HCT116 (cell line): ENCODE results near the gene KCNN3. TPM values are rescaled to one million over a fixed set of nuclear protein-coding genes. Genes with fewer than 3 reads are reported as not detected.
A peak's percentile ranks its signal among the peaks of the same experiment; 100 is the strongest.

Source experiments
- ATAC-seq: fragments of 200-7000 bp; cut with Tn5 transposase; 2 replicates; pipeline ENCODE4 v1.9.1; 2020; ENCODE audit warnings: mild to moderate bottlenecking, moderate library complexity
- BruUV-seq: library from RNA; stranded (reverse); fragments of 400-500 nt; replicated peaks from 2 replicates; lab custom pipeline; 2021; lab: Mats Ljungman, UMichigan
- CTCF ChIA-PET: fragments of 300-600 bp; sonication (Branson Sonifier 250); formaldehyde crosslinking; loops from one replicate; lab custom pipeline; 2021; ENCODE audit warnings: antibody characterized with exemption; lab: Charles Lee
- POLR2A ChIA-PET: fragments of 300-600, 350-600 bp; sonication (Branson Sonifier 250); formaldehyde crosslinking; loops from one replicate; lab custom pipeline; 2021; ENCODE audit warnings: antibody characterized with exemption; lab: Charles Lee
- RAD21 ChIA-PET, 2 experiments: fragments of 300-600 bp; sonication (Branson Sonifier 250); formaldehyde crosslinking; loops; one replicate each; lab custom pipeline; 2023; ENCODE audit warnings: low total read pairs in 2 of 2; ENCODE audit not compliant: uncharacterized antibody in 2 of 2, unreplicated experiment in 2 of 2, low non-redundant PET in 1 of 2; lab: Charles Lee
- DNase-seq: peaks from one replicate; pipeline ENCODE4 v3.0.0-alpha.2; 2010; ENCODE audit warnings: low read depth, low spot score
- H2AFZ ChIP-seq: fragments of 200-600 bp; shearing (Covaris generic), sonication (generic); 2 replicates; pipeline ENCODE4 v1.6.1; 2017; ENCODE audit warnings: low read depth, mixed run types, mixed read lengths, antibody characterized with exemption, low read length; ENCODE audit not compliant: poor library complexity, severe bottlenecking
- H3K27ac ChIP-seq: 2 replicates; pipeline ENCODE4 v1.5.1; 2012; ENCODE audit warnings: low read depth, low read length
- H3K27me3 ChIP-seq: fragments of 200-600 bp; sonication (generic); 2 replicates; pipeline ENCODE4 v1.6.1; 2016; ENCODE audit warnings: mixed run types, low read length, mixed read lengths; ENCODE audit not compliant: insufficient read depth
- H3K36me3 ChIP-seq, 2 experiments: fragments of 200-500 bp in 1 of 2; fragments of 200-600 bp in 1 of 2; sonication (Bioruptor generic) in 1 of 2; sonication (generic) in 1 of 2; 2 replicates each; pipeline versions ENCODE4 v1.5.1 to v1.6.1; 2014 to 2016; ENCODE audit warnings: low read length in 2 of 2, inconsistent platforms in 1 of 2, mixed read lengths in 1 of 2, mixed run types in 1 of 2; ENCODE audit not compliant: insufficient read depth in 2 of 2, control insufficient read depth in 1 of 2
- H3K4me1 ChIP-seq, 2 experiments: fragments of 200-600 bp in 1 of 2; sonication (generic) in 1 of 2; 2 replicates each; pipeline versions ENCODE4 v1.5.1 to v1.6.1; 2012 to 2017; ENCODE audit warnings: low read length in 2 of 2, inconsistent platforms in 1 of 2, mild to moderate bottlenecking in 1 of 2, mixed read lengths in 1 of 2, mixed run types in 1 of 2, moderate library complexity in 1 of 2; ENCODE audit not compliant: insufficient read depth in 2 of 2, control insufficient read depth in 1 of 2
- H3K4me2 ChIP-seq: fragments of 200-600 bp; sonication (generic); 2 replicates; pipeline ENCODE4 v1.6.1; 2017; ENCODE audit warnings: mixed run types, low read length, mixed read lengths
- H3K4me3 ChIP-seq, 2 experiments: fragments of 200-600 bp in 1 of 2; sonication (generic) in 1 of 2; replicated peaks in 1 of 2; 2 replicates each; pipeline ENCODE4 v1.5.1; 2011 to 2016; ENCODE audit warnings: low read length in 2 of 2, control low read depth in 1 of 2, low read depth in 1 of 2, mild to moderate bottlenecking in 1 of 2, mixed read lengths in 1 of 2, mixed run types in 1 of 2
- H3K79me2 ChIP-seq: fragments of 200-600 bp; sonication (generic); 2 replicates; pipeline ENCODE4 v1.6.1; 2017; ENCODE audit warnings: mild to moderate bottlenecking, mixed run types, low read length, moderate library complexity, mixed read lengths; ENCODE audit not compliant: insufficient read depth
- H3K9ac ChIP-seq: fragments of 200-600 bp; sonication (generic); 2 replicates; pipeline ENCODE4 v1.6.1; 2016; ENCODE audit warnings: low read length, mixed read lengths
- H3K9me2 ChIP-seq: fragments of 200-600 bp; sonication (generic), shearing (Covaris generic); 2 replicates; pipeline ENCODE4 v1.6.1; 2017; ENCODE audit warnings: mixed run types, mild to moderate bottlenecking, moderate library complexity; ENCODE audit not compliant: insufficient read depth
- H3K9me3 ChIP-seq, 2 experiments: fragments of 200-500 bp in 1 of 2; fragments of 200-600 bp in 1 of 2; sonication (Bioruptor generic) in 1 of 2; sonication (generic) in 1 of 2; 2 replicates each; pipeline ENCODE4 v1.6.1; 2014 to 2017; ENCODE audit warnings: low read length in 2 of 2, mixed read lengths in 2 of 2, inconsistent platforms in 1 of 2, low read depth in 1 of 2, mild to moderate bottlenecking in 1 of 2, mixed run types in 1 of 2, moderate library complexity in 1 of 2; ENCODE audit not compliant: control insufficient read depth in 1 of 2, insufficient read depth in 1 of 2
- H4K20me1 ChIP-seq: fragments of 200-600 bp; sonication (generic), shearing (Covaris generic); 2 replicates; pipeline ENCODE4 v1.6.1; 2017; ENCODE audit warnings: mixed run types, mild to moderate bottlenecking, moderate library complexity; ENCODE audit not compliant: insufficient read depth
- CBX3 ChIP-seq: IDR thresholded peaks from 2 replicates; pipeline ENCODE4 v1.6.1; 2012; ENCODE audit warnings: low read depth
- CEBPB ChIP-seq: IDR thresholded peaks from 2 replicates; pipeline ENCODE4 v1.6.1; 2012; ENCODE audit warnings: low read depth
- ELF1 ChIP-seq: IDR thresholded peaks from 2 replicates; pipeline ENCODE4 v1.6.1; 2012; ENCODE audit warnings: low read depth, borderline replicate concordance
- EZH2 ChIP-seq: fragments of 200-600 bp; sonication (generic); IDR thresholded peaks from 2 replicates; pipeline ENCODE4 v1.6.1; 2017; ENCODE audit warnings: antibody characterized with exemption, mixed run types
- EZH2phosphoT487 ChIP-seq: fragments of 200-600 bp; IDR thresholded peaks from 2 replicates; pipeline ENCODE4 v1.6.1; 2018; ENCODE audit warnings: antibody characterized with exemption, borderline replicate concordance
- JUND ChIP-seq: IDR thresholded peaks from 2 replicates; pipeline ENCODE4 v1.6.1; 2012
- MAX ChIP-seq: IDR thresholded peaks from 2 replicates; pipeline ENCODE4 v1.6.1; 2012
- POLR2AphosphoS5 ChIP-seq: IDR thresholded peaks from 2 replicates; pipeline ENCODE4 v1.6.1; 2011; ENCODE audit warnings: mild to moderate bottlenecking, low read depth, low read length, moderate library complexity
- RAD21 ChIP-seq: IDR thresholded peaks from 2 replicates; pipeline ENCODE4 v1.6.1; 2012; ENCODE audit warnings: low read depth, mild to moderate bottlenecking
- REST ChIP-seq: IDR thresholded peaks from 2 replicates; pipeline ENCODE4 v1.6.1; 2012; ENCODE audit warnings: low read depth
- SP1 ChIP-seq: IDR thresholded peaks from 2 replicates; pipeline ENCODE4 v1.6.1; 2012; ENCODE audit warnings: low read depth
- SRF ChIP-seq: IDR thresholded peaks from 2 replicates; pipeline ENCODE4 v1.6.1; 2012; ENCODE audit warnings: low read depth
- YY1 ChIP-seq: IDR thresholded peaks from 2 replicates; pipeline ENCODE4 v1.6.1; 2011; ENCODE audit warnings: low read length, low read depth, moderate library complexity, mild to moderate bottlenecking; ENCODE audit not compliant: insufficient replicate concordance; ENCODE audit errors: extremely low read depth
- ZFX ChIP-seq: fragments of 450-650 bp; IDR thresholded peaks from 2 replicates; pipeline ENCODE4 v1.6.1; 2017
- ZNF274 ChIP-seq: fragments of 200-500 bp; sonication (Bioruptor generic); IDR thresholded peaks from 2 replicates; pipeline ENCODE4 v1.6.1; 2014; ENCODE audit warnings: mild to moderate bottlenecking, low read depth, low read length, inconsistent platforms
- intact Hi-C: fragments of 100-400 bp; cut with micrococcal nuclease; formaldehyde crosslinking; loops from 2 replicates; pipeline ENCODE4 v1.10.0; 2022
- total RNA-seq: library from RNA; stranded (reverse); gene quantifications from one replicate; pipeline ENCODE4 v1.2.1, GENCODE V29; 2021; ENCODE audit not compliant: unreplicated experiment
- TF ChIP-seq, protein P1 (sequence below), 3 experiments: fragments of 200-600 bp in 1 of 3; sonication (generic) in 1 of 3; IDR thresholded peaks in 2 of 3; conservative IDR thresholded peaks in 1 of 3; 2 replicates each; pipeline ENCODE4 v1.5.1; 2012 to 2017; ENCODE audit warnings: low read depth in 2 of 3, low read length in 2 of 3, antibody characterized with exemption in 1 of 3, borderline replicate concordance in 1 of 3, control low read depth in 1 of 3, mild to moderate bottlenecking in 1 of 3, mixed read lengths in 1 of 3, mixed run types in 1 of 3, moderate library complexity in 1 of 3; ENCODE audit not compliant: insufficient read depth in 1 of 3

The KCNN3 gene
- total RNA-seq, 1 experiment from 2014 or later, result 1.1 TPM

GRCh38 chr1:154881820-154882535 lies 11.9 kb upstream of the KCNN3 start:
- H3K36me3 ChIP-seq, result no peaks in the 10 kb centered on the region
- H3K4me3 ChIP-seq, result no peak overlapping the region
- no peaks in the 10 kb centered on the region for H3K9me2 ChIP-seq
- intact Hi-C loops, result no loop called here
- no peak overlapping the region for H3K27ac ChIP-seq
- ChIA-PET POLR2A (no interaction called here), CTCF (interaction anchor here (1.1 to 2.0 kb wide), 4 partner anchors 9 to 322 kb away, joined by 3 to 8 read pairs (median 6); partner anchors contain the start of gene KCNN3), RAD21 (interaction anchor here in 1 of 2 experiments (1.2 kb wide), 1 partner anchor 322 kb away, joined by 3 read pairs; no protein-coding TSS in a partner anchor)
- H3K4me1 ChIP-seq, result peaks cover 0 to 19% of the 10 kb centered on the region in 2 experiments; a peak in 3 of 4 replicates
- no peaks in the 10 kb centered on the region for H3K79me2 ChIP-seq
- no peaks in the 10 kb centered on the region for H3K27me3 ChIP-seq
- H3K9me3 ChIP-seq, result no peaks in the 10 kb centered on the region
- BruUV-seq, result no TSS peak
- 0 out of 2 replicates have a peak overlapping the region, but pooled peaks have one; percentile 4 for H3K4me2 ChIP-seq
- H3K9ac ChIP-seq, result no peak overlapping the region
- H2AFZ ChIP-seq, result no peak overlapping the region
- ATAC-seq (no peak), DNase-seq (no peak)
- H4K20me1 ChIP-seq, result no peaks in the 10 kb centered on the region
- TF ChIP-seq MAX (no peak), EZH2phosphoT487 (no peak), CBX3 (no peak), ZFX (no peak), RAD21 (no peak), YY1 (no peak), SP1 (no peak), JUND (no peak), REST (no peak), ELF1 (no peak), POLR2AphosphoS5 (no peak), ZNF274 (no peak), SRF (no peak), CEBPB (no peak), EZH2 (no peak)
- TF ChIP-seq, protein P1, sequence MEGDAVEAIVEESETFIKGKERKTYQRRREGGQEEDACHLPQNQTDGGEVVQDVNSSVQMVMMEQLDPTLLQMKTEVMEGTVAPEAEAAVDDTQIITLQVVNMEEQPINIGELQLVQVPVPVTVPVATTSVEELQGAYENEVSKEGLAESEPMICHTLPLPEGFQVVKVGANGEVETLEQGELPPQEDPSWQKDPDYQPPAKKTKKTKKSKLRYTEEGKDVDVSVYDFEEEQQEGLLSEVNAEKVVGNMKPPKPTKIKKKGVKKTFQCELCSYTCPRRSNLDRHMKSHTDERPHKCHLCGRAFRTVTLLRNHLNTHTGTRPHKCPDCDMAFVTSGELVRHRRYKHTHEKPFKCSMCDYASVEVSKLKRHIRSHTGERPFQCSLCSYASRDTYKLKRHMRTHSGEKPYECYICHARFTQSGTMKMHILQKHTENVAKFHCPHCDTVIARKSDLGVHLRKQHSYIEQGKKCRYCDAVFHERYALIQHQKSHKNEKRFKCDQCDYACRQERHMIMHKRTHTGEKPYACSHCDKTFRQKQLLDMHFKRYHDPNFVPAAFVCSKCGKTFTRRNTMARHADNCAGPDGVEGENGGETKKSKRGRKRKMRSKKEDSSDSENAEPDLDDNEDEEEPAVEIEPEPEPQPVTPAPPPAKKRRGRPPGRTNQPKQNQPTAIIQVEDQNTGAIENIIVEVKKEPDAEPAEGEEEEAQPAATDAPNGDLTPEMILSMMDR (IDR thresholded peaks at IDR 0.05 in 2 of 3, conservative IDR thresholded peaks at IDR 0.05 in 1 of 3; ENCODE audit: borderline replicate concordance in 1 of 3, insufficient read depth in 1 of 3, low read depth in 2 of 3, low read length in 2 of 3), result no peak
